NCI-H1436 (cell line): ENCODE measurements around the gene SPIC.
"Not testable (repeated sequence)": the region's sequence is repeated elsewhere in the genome, so short reads cannot be mapped to it uniquely, and the experiment has no call there.

Experiments used
- DNase-seq: peaks from one replicate; lab custom pipeline; 2025; lab: John Stamatoyannopoulos, UW

Gene SPIC

GRCh38 chr12:101474711-101475386 lies at the start of gene SPIC:
SPIC (plus strand) TSS chr12:101475336; CDS start chr12:101476905, 1,569 bp downstream.
- DNase-seq = no peak

DNA sequence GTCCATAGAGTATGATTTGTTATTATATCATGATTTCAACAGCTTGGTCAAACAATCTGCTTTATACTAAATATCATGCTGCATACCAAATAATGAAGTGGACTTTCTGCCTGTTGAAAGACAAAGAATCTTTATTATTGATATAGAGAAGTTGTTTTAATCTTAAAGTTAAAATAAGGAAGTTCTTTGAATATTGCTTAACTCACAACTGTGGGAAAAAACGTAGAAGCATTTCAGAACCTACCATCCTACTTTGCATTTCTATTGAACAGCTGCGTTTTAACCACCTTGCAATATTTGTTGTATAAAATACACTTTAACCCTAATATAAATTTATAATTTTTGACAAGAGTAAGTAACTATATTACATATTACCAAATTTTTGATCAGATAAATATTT lies 44.7 kb upstream of the SPIC start:
- no peak for DNase-seq

DNA sequence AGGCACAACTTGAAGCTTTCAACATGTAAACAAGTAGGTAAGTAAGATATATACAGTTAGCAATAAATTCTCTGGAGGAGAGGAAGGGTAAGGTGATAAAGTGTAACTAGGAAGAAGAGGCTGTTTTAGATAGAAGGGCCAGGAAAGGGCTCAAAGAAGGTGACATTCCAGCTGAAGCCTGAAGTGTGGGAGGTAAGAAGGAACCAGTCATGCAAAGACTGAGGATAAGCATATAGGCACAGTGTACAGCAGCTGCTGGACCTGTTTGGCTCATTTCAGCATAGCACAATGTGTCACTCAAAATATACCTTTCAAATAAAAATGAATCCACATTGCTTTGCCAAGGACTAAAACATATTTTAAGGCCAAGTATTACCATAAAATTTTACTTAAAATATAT lies 39.0 kb upstream of the SPIC start:
- DNase-seq = no peak

DNA sequence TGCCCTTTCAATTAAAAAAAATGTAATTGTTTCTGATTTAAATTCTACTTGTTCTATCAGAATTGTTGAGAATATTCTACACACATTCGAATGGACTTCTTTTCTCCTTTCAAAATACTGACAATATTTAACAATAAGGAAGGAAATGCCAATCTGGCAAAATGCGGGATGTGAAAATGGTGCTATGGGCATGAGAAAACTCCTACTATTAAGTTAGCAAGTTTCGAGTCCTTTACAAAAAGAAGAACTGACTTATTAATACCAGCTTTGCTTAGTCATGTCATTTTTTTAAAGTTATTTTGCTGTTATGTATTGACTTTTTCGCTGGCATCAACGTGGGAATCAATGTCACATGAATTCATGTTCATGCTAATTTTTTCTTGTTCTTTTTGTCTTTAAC lies 35.9 kb upstream of the SPIC start:
- no peak for DNase-seq

DNA sequence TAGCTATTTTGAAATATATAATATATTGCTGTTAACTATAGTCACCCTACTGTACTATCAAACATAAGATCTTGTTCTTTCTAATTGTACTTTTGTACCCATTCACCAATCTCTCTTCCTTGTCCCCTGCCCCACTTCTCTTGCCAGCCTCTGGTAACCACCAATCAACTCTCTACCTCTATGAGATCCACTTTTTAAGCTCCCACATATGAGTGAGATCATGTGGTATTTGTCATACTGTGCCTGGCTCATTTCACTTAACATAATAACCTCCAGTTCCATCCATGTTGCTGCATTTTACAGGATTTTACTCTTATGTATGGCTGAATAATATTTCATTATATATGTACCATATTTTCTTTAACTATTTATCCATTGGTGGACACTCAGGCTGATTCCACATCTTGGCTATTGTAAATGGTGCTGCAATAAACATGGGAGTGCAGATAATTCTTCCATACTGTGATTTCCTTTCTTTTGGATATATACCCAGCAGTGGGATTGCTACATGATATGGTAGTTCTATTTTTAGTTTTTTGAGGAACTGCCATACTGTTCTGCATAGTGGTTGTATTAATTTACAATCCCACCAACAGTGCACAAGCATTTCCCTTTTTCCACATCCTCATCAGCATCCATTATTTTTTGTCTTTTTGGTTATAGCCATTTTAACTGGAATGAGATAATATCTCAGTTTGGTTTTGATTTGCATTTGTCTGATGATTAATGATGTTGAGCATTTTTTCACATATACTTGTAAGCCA lies 33.5 kb upstream of the SPIC start:
- no peak for DNase-seq

GRCh38 chr12:101455685-101456084 lies 19.5 kb upstream of the SPIC start:
- no peak for DNase-seq

DNA sequence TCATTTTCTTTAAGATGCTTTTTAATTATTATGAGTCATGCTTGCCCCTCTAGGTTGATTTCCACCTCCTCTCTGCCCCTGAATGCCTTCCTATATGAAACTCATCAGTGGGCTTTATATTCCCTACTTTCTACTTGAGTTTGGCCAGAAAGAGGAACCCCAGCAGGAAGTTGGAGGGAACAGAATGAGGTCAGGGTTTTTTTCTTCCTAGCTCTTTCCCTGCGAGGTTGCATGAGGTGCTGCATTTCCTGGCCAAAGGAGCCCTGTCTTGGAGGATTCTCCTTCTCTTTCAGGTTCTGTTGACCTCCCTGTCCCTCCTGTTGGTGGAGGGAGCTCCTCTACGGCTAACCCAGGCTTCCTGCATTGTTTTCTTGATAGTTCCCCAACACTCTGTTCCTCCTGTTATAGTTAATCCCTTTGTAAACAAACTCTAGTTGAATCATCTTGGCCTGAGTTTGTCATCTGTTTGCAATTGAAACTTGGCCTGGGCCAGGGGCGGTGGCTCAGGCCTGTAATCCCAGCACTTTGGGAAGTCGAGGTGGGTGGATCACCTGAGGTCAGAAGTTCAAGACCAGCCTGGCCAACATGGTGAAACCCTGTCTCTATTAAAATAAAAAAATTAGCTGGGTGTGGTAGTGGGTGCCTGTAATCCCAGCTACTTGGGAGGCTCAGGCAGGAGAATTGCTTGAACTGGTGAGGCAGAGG lies 15.3 kb upstream of the SPIC start:
- no peak for DNase-seq

GRCh38 chr12:101468948-101469347 lies 6.2 kb upstream of the SPIC start:
- DNase-seq = no peak

- no peak for DNase-seq
Observed at GRCh38 chr12:101470939-101471338, 4.2 kb upstream of the SPIC start.

DNA sequence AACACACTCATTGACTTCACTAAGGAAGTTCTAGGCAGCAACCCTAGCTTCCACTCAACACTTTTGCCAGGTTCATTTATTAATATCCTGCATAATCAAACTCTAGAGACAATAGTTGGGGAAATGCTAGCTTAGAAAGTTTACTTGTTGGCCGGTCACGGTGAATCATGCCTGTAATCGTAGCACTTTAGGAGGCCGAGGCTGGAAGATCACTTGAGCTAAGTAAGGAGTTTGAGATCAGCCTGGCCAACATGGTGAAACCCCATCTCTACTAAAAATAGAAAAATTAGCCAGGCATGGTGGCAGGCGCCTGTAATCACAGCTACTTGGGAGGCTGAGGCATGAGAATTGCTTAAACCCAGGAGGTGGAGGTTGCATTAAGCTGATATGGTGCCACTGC lies 3.3 kb upstream of the SPIC start:
- DNase-seq = not testable (repeated sequence)

DNA sequence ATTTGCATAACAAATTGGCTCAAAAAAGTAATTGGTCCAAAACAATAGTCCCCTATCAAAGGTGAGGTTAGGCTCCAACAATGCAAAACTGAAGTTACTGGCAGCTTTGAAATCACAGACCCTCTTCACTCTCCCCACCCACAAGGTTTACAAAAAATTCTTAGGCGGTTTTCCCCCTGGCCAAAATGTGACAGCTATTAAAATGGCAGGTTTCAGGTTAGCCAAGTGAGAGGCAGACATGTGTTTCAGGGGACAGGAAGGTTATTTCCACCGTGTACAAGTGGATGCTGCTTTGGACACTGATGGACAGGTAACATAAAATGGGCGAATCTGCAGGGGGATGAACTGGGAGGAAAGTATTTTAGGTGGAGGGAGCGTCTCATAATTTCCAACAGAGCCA lies 888 bp upstream of the SPIC start:
- DNase-seq = no peak

DNA sequence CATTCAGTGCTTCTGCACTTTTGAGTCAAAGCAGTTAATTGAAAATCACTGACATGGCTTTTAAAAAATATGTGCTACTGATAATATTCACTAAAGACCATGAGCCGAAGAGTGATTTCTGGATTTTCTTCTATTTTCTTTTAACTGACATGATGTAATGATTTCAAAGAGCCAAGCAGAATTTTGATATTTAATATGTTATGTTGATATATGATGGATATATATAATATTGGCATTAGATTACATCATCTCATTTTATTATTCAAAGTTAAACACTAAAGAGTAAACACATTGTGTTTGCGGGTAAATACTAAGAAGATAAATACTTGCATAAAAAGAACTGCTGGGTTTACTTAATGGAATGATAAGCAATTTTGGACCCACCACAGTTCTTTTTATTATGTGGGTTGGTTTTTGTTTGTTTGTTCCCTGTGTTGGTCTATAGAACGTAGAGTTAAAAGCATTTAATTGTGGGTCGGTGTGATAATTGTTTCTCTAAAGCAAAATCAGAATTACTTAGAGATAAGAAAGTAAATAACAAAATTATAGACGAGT lies 692 bp downstream of the SPIC start:
- DNase-seq = no peak

GRCh38 chr12:101480849-101481248 lies 5.7 kb downstream of the SPIC start:
- no peak for DNase-seq

- DNase-seq = no peak
Observed at GRCh38 chr12:101485021-101485420, 9.9 kb downstream of the SPIC start.

GRCh38 chr12:101488469-101488868 lies 13.3 kb downstream of the SPIC start:
- no peak for DNase-seq

- DNase-seq = peak; percentile 29
Observed at GRCh38 chr12:101490286-101490920, 15.3 kb downstream of the SPIC start.

DNA sequence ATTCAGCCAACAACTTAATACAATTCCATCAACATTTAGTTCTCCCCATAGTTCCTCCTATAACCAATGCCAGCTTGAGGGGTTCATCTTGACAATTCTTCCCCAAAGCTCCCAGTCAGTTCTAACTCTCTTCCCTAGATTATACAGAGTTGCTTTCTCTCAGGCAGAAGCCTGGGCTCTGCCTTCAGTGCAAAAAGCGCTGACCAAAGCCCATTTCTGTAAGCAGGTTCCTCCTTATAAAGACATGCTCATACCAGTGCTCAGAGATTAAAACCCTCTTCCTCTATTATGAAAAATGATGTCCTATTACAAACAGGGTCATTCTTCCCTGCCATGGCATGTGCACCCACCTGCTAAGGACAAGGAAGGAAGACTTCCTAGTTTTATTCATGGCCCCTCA lies 16.2 kb downstream of the SPIC start:
- no peak for DNase-seq

- DNase-seq = no peak
Observed at GRCh38 chr12:101493556-101493955, 18.4 kb downstream of the SPIC start.

DNA sequence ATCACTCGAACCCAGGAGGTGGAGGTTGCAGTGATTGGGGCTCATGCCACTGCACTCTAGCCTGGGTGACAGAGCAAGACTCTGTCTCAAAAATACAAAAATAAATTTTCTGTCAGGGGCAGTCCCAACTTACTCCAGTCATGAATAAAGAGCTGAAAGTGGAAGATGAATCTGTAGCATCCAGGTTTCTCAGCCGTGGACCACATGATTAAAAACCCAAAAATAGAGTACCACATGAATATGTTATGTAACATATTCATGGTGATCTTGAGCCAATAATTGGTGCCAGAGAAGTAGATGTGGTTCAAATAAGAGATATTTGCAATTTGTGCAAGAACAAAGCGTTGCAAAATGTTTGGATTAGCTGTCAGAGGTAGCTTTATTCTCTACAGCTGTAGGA lies 23.1 kb downstream of the SPIC start:
- no peak for DNase-seq

- DNase-seq = no peak
Observed at GRCh38 chr12:101501410-101501995, 26.4 kb downstream of the SPIC start.

GRCh38 chr12:101521136-101521535 lies 46.0 kb downstream of the SPIC start:
- DNase-seq = no peak

DNA sequence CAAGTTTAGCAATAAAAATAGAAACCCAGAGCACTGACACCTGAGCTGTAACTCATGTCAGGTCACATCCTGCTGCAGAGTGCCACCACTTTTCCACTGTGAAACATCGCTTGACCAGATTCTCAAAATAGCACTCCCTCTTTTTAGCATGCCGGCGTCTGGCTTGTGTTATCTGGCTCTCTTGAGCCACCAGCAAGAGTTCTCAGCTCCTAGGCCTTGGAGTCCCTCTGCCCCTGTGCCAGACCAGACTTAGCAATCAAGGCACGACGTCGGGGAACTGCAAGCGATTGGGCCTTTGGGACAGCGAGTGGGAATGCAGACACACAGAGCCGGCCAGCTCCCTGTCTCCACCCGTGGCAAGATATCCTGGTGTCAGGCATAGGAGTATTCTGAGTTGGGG lies 52.5 kb downstream of the SPIC start:
- no peak for DNase-seq
